ENCODE measurements around the gene WDR4.
"Not testable (repeated sequence)": the region's sequence is repeated elsewhere in the genome, so short reads cannot be mapped to it uniquely, and the experiment has no call there.

Gene WDR4

GRCh38 chr21:42878678-42878992 lies 704 bp downstream of the WDR4 start:
- peak in 1 of 56 donors; percentile 38 for DNase-seq

GRCh38 chr21:42875811-42876210 lies 3.5 kb downstream of the WDR4 start:
- DNase-seq: not testable (repeated sequence)

DNA sequence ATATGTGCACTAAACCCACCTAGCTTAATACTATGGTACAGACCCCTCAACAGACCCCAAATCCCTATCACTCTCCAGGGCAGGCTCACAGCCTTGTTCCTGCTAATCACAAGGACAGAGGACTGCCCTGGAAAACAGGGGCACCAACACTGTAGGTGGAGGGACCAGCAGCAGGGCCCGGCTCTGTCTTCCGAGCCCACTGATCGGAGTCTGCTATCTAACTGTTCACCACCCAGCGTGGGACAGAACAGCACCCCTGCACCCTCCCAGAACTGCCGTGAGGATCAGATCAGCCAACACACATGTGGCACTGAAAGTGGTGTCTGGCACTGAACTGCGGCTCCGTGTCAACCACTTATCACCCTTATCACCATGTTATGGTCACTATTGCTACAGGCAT lies 6.2 kb downstream of the WDR4 start:
- DNase-seq: no peak

DNA sequence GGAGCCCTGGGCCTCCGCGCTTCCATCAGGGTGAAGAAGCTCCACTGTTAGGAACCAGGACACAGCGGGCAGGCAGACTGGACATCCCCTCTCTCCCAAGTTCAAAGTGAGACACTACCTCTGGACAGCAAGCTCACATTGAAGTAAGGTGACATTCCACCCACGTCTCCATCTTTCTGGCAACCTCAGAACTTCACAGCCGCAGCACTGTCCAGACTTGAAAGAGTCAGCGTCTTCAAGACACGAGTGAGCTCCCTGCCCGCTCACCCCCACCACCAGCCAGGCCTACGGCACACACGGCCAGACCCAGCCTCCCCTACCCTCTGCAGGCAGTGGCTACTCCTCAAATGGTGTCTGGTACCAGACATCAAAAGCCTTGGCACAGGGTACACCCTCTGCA lies 11.1 kb downstream of the WDR4 start:
- no peak for DNase-seq

DNA sequence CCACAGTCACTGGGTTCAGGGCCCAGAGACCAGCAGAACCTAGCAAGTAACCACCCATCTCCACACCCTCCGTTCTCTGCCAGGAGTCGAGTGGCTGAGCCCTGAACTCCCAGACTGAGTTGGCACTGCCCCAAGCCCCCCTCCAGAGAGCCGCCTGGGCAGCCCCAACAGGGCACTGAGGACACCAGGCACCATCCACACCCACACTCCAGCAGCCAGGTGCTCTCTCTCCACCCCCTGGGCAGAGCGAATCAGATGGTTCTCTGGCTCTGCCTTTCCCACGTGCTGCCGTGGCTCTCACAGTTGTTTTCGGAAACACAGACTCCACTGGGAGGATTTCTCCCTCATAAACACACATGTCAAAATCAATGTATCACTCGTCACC lies 13.6 kb downstream of the WDR4 start:
- peak in 15 of 56 donors; percentile 9 to 46 (median 34) for DNase-seq

- DNase-seq: peak in 27 of 56 donors; percentile 2 to 58 (median 25)
These were observed 14.2 kb downstream of the WDR4 start for GRCh38 chr21:42864815-42865775.

- no peak for DNase-seq
These were observed 15.1 kb downstream of the WDR4 start for GRCh38 chr21:42864286-42864685.

DNA sequence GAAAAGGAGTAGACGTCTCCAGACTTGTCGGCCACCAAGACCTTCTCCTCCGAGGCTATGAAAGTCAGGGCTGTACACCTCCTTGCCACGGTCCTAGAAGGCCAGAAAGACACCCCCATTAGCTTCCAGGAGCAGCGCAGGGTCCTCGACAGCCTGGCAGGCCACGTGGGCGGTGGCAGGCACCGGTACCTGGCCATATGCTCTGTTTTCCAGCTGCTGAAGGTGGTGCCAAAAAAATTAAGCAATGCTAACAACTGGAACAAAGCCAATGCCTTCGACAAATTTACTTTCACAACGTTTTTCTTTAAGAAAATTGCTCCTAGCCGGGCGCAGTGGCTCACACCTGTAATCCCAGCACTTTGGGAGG lies 15.9 kb downstream of the WDR4 start:
- DNase-seq: no peak

GRCh38 chr21:42862774-42863503 lies 16.4 kb downstream of the WDR4 start:
- DNase-seq: no peak

- peak in 4 of 56 donors; percentile 9 to 38 (median 26) for DNase-seq
These were observed 17.4 kb downstream of the WDR4 start for GRCh38 chr21:42861848-42862400.

DNA sequence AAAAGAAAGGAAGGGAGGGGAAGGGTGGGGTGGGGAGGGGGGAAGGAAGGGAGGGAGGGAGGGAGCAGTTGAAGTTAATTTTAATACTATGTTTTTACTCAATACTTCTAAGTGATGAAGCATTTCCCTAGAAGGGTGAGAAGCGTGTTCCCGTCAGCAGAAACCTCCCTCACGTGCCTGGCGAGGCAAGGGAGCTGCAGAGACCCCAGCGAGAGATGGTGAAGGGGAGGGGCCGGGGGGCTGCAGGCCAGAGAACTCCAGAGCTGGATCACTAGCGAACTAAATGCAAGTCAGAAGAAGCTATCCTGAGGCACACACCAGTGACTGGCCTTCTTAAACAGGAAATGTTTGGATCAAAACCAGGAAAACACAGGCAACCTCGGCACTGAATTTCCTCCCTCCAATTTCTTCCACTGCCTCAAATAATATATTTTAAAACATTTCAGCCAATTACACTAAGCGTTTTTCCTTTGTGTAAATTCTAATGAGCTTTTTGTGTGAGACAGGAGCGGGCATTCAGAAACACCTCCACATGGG lies 18.0 kb downstream of the WDR4 start:
- no peak for DNase-seq

DNA sequence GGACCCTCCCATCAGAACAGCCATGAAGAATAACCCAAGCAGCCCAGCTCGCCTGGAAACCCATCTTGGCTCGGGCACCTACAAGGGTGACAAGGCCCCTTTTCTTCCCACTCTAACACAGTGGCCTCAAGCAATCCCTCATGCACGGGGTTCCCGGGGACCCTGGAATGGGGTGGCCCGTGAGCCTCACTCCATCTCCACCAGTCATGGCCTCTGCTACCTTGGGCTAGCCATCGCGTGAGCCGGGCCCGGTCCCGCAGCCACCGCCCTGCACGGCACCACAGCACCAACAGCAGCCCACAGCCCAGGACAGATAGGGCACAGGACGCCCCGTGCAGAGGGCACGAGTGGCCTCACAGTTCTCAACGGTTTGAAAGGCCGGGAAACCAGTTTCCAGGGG lies 19.0 kb downstream of the WDR4 start:
- no peak for DNase-seq

GRCh38 chr21:42859891-42860230 lies 19.5 kb downstream of the WDR4 start:
- DNase-seq: no peak

GRCh38 chr21:42858957-42859890 lies 20.1 kb downstream of the WDR4 start:
- DNase-seq: no peak

DNA sequence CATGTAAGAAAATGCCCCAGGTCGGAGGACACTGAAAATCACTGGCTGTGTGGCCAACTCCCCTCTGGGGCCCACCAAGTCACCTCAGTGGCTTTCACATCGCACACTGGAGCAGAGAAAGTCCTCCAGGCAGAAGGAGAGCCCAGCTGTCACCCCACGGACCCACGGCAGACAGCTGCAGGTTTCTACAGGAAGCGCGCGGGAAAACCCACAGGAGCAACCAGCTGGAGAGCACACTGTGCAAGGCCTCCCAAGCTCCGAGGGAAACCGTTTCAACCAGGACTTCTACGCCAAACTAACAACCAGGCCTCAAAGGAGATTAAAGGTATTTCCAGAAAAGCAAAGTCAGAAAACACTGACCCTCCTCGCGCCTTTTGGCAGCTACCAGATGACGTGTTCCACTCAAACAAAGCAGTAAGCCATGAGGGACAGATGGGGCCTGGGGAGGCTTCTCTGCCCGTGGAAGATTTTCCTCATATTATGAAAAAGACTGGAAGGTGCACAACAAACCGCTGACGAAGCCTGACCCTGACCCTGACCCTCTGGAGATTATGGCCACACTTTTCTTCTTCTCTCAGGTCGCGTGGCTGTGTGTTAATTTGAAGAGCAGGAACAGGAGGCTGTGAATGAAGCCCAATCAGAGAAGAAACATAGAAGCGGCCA lies 21.0 kb downstream of the WDR4 start:
- no peak for DNase-seq

DNA sequence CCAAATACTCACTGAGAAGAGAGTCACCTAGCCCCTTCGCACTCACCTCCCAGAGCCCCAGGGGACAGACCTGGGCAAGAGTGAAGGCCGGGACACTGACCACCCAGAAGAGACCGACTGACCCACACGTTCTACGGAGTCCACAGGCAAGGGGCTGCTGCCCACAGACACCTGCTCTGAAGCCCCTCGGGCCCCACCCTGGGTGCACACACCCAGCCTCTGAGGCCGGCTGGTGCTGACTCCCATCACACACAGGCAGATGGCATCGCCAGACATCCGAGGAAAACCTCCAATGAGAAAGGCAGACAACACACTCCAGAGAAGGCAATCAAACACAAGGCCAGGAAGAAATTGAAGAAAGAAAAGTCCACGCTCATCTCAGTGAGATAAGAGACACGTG lies 22.1 kb downstream of the WDR4 start:
- DNase-seq: no peak

- DNase-seq: no peak
These were observed 23.4 kb downstream of the WDR4 start for GRCh38 chr21:42855937-42856335.

GRCh38 chr21:42855171-42855936 lies 24.0 kb downstream of the WDR4 start:
- no peak for DNase-seq

DNA sequence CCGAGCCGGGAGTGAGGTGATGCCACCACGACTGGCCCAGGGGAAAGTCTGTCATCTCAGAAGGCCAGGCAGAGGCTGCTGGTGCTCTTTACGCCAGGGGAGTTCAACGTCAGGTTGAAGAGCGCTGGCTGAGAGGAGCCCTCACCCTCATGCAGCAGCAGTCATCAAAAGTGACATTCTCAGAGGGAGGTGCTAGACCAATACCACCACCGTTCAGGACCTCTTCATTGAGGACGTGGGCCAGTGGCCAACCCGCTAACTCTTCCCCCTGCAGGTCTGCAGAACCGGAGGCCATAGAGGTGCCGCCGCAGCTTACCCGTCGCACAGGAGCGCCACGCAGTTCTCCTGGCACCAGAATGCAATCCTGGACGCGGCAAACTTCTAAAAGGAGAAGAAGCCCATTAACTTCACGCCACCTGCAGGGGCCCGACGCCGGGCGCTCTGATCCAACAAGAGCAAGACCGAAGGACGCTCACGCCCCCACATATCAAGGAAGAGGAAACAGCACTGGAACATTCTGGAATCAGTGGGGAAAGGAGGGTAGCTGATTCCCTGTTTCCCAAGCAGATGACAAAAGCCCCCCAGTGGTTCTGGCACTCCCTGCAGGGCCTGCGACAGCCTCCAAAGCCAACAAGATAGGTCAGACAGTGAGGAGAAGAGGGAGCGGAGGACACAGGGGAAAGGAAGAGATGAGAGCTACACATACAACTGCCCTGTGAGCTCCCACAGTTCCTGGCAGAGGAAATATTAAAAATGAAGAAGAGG lies 24.9 kb downstream of the WDR4 start:
- no peak for DNase-seq

Data from nucleus accumbens (tissue), 56 donors.